NCI-H510A (cell line): ENCODE results near the gene SUSD5.
"Not testable (repeated sequence)": the region's sequence is repeated elsewhere in the genome, so short reads cannot be mapped to it uniquely, and the experiment has no call there.

Experiments
- DNase-seq: peaks from one replicate; lab custom pipeline; 2025; lab: John Stamatoyannopoulos, UW

Gene SUSD5

GRCh38 chr3:33194303-33194702 is 24.3 kb downstream of the SUSD5 start:
- DNase-seq, result no peak

DNA sequence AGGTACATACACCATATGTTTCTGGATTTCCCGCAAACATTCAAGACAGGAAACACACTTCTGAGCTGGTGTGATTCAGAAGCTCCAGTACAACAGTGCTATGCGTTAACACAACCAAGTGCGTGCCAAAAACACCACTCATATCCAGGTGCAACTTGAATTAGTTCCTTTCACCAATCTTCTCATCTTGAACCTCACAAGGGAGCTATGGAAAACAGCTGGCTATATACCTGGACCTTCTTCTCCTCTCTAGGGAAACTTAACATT is 31.3 kb downstream of the SUSD5 start:
- no peak for DNase-seq

DNA sequence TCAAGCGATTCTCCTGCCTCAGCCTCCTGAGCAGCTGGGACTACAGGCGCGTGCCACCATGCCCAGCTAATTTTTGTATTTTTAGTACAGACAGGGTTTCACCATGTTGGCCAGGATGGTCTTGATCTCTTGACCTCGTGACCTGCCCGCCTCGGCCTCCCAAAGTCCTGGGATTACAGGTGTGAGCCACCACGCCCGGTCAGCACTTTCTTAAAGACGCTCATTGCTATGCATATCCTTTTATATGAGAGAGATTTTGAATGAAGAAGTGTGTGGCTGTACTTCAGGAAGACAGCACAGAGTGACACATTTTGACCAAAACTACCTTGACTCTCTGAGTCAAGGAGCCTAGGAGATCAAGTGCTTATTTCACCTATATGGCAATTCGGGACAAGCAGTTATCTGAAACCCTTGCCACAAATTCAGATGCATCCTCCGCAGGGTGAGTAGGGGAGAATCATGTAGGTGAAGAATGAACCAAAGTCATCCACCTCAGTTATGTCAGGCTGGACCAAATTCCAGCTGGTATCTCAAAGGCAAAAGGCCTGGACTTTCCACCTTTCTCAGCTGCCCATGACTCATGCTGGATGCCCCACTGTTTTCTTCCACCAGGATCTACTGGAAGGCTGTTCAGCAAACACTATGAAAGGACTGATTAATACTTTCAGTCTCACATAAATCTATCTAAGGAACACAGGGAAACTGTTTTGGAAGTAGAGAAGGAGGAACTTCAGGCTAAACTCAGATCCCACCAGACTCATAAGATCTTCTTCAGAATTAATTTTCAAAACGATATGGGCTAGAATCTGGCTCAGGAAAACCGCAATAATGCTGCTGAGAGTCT is 31.9 kb downstream of the SUSD5 start:
- no peak for DNase-seq

DNA sequence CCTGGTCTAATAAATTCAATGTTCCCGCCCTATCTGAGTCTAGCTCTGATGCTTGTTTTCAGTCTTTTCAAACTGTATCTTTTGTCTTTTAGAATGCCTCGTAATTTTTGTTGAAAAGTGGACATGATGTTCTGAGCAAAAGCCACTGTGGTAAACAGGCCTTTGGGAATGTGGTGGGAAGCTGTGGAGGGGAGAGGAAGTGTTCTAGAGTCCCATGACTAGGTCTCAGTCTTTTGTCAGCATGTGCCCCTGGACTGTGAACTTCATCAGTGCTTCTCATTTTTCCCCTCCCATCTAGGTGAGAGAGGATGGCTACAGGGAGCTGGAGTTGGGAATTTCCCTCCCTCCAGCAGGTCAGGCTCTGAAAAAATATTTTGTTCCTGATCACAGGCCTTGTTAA is 33.7 kb downstream of the SUSD5 start:
- no peak for DNase-seq

GRCh38 chr3:33181641-33182040 is 37.0 kb downstream of the SUSD5 start:
- not testable (repeated sequence) for DNase-seq

DNA sequence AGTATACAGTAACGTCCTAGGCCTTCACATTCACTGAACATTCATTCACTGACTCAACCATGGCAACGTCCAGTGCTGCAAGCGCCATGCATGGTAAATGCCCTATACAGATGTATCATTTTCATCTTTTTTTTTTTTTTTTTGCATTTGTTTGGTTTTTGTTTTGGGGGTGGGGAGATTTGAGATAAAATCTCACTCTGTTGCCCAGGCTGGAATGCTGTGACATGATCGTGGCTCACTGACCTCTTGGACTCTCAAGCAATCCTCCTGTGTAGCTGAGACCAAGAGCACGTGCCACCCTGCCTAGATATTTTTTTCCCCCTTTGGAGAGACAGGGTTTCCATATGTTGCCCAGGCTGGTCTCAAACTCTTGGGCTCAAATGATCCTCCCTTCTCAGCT is 37.4 kb downstream of the SUSD5 start:
- DNase-seq, result no peak

GRCh38 chr3:33179132-33179531 is 39.5 kb downstream of the SUSD5 start:
- no peak for DNase-seq

GRCh38 chr3:33174711-33175414 is 43.7 kb downstream of the SUSD5 start:
- DNase-seq, result no peak

DNA sequence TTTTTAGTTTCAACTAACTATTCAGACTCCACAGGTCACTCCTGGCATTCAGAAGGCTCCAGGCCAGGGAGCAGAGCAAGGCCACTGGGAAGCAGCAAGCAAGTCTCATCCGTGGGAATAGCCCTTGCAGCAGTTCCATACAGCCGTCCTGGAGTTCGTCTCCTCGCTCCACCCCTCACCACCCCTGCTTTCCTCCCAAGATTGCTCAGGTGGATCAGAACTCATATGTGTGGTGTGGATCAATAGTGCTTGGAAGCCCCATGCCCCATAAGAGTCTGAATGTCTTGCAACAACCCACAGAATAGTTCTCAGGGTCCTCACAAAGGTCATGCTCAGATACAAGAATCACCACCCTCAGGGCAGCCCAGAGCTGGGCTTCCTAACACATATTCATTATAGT is 44.5 kb downstream of the SUSD5 start:
- DNase-seq, result no peak

GRCh38 chr3:33173672-33174071 is 44.9 kb downstream of the SUSD5 start:
- DNase-seq, result no peak

DNA sequence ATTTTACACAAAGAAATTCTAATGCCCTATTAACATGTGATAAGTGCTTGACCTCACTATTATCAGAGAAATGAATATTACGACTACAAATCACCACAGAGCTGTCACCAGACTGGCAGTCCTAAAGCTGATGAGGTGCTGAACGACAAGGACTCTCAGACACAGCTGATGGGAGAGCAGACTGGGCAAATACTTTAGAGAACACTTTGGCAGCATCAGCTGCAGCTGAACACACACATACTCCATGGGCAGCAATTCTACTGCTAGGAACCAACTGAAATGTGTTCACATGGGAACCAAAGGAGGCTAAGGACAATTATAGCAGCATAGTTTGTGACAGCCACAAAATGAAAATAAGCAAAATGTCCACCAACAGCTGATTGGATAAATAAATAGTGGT is 45.5 kb downstream of the SUSD5 start:
- peak; percentile 58 for DNase-seq

GRCh38 chr3:33171580-33171979 is 47.0 kb downstream of the SUSD5 start:
- no peak for DNase-seq

- no peak for DNase-seq
Observed at GRCh38 chr3:33170531-33170930, 48.1 kb downstream of the SUSD5 start.

DNA sequence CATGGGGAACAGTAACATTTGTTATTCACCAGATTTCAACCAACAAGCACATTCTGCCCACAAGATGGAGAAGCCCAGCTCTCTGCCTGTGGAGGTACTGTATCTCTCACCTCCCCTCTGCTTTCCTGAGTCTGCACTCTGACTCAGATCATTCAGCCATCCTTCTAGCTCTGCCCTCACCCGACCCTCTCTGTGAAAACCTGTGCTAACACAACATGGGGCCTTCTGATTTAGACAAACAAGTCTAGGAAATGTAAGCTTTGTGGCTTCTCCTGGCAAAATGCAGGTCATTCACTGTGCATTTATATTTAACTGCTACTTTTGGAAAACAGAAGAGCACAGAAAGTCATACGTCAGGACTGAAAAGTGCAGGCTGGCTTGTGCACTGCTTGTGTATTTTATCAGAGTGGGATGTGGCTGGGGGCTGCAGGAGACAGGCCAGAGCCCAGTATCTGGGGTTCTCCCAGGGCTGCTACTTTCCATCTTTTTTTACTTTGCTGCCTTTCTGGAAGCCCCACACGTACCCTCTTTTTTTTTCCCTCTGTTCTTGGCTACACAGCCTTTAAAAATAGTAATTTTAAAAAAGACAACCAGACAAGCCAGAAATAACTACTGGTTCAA is 50.8 kb downstream of the SUSD5 start:
- no peak for DNase-seq

GRCh38 chr3:33167284-33167683 is 51.3 kb downstream of the SUSD5 start:
- no peak for DNase-seq

- DNase-seq, result no peak
Observed at GRCh38 chr3:33166095-33166494, 52.5 kb downstream of the SUSD5 start.

DNA sequence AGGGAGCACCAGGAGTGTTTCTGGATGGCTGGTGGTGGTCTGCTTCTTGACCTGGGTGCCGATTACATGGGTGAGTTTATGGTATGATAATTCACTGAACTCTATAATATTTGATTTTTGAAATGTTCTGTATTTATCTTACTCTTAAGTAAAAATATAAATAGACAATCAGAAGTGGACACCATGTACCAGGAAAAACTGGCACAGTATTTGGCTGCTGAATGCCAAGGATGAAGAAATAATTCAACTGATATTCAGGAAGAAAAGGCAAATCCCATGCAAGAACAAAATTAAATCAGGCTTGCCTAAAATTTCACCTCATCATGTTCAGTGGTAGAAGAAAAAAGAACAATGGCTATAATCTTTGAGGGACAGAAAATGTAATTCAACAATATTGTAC is 53.2 kb downstream of the SUSD5 start:
- DNase-seq, result no peak

DNA sequence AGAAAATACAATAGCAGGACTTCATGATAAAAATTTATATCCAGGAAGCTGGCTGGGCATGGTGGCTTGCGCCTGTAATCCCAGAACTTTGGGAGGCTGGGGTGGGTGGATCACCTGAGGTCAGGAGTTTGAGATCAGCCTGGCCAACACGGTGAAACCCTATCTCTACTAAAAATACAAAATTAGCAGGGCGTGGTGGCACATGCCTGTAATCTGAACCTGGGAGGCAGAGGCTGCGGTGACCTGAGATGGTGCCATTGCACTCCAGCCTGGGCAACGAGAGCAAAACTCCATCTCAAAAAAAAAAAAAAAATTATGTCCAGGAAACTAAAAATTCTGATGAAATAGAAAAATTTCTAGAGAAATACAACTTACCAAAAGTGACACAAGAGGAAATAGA is 56.0 kb downstream of the SUSD5 start:
- DNase-seq, result not testable (repeated sequence)

GRCh38 chr3:33159981-33160380 is 58.6 kb downstream of the SUSD5 start:
- no peak for DNase-seq

- DNase-seq, result no peak
Observed at GRCh38 chr3:33159234-33159633, 59.4 kb downstream of the SUSD5 start.

DNA sequence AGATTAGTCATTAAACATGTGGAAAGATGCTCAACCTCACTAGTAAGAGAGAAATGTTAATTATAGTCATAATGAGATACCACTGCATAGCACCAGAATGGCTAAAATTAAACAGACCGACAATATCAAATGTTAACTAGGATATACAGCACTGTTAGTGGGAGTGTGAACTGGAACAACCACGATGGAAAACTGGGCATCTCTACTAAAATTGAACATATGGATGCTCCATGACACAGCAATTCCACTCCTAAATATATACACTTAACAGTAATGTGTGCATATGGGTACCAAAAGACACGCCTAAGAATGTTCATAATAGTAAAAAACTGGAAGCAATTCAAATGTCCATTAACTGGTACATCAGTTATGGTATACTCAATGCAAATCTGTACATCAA is 63.3 kb downstream of the SUSD5 start:
- no peak for DNase-seq

GRCh38 chr3:33153782-33154181 is 64.8 kb downstream of the SUSD5 start:
- no peak for DNase-seq
